ENCODE measurements around the gene FOSB. TPM values are rescaled to one million over a fixed set of nuclear protein-coding genes. Genes with fewer than 3 reads are reported as not detected.

FOSB gene
- total and polyA plus RNA-seq, 2 donors (not counting 3 experiments of a cell fraction or from before 2014, with no cell fraction given) = 2.0 to 10.7 TPM

DNA sequence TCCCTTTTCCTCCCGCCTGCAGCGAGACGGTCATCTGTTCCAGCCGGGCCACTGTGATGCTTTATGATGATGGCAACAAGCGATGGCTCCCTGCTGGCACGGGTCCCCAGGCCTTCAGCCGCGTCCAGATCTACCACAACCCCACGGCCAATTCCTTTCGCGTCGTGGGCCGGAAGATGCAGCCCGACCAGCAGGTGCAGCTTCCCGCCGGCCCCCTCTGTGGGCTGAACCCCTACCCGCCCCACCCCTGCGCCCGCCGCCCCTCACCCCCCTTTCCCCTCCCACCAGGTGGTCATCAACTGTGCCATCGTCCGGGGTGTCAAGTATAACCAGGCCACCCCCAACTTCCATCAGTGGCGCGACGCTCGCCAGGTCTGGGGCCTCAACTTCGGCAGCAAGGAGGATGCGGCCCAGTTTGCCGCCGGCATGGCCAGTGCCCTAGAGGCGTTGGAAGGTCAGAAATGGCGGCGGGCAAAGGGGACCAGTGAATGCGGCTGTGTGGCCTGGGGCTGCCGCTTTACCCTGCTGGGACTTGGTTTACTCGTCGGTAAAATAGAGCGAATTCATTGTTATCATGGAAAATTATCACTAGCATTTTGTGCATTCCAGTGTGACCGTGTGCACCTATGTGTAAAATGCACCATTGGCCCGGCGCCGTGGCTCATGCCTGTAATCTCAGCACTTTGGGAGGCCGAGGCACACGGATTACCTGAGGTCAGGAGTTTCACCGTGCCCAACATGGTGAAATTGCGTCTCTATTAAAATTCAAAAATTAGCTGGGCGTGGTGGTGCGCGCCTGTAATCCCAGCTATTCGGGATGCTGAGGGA, 50.1 kb downstream of the FOSB start:
- H2AFZ ChIP-seq (ENCODE audit: low read depth, low read length) = no peak overlapping the region
- H3K36me3 ChIP-seq (ENCODE audit: control insufficient read depth in 2 of 2, extremely low read depth in 1 of 2, insufficient read depth in 2 of 2, low read length in 2 of 2) = peaks cover 11 to 18% of the 10 kb centered on the region in 2 experiments
- no peak overlapping the region for H3K4me2 ChIP-seq (ENCODE audit: insufficient read depth, low read length)
- no peak overlapping the region for H3K4me3 ChIP-seq (replicated peaks in 1 of 3; ENCODE audit: insufficient read depth in 1 of 3, low read depth in 1 of 3, low read length in 3 of 3)
- dilution Hi-C loops (cut with MboI; ENCODE audit: extremely low pct_ligation_motif_present, low sequenced_read_pairs) (no loop called here), intact Hi-C loops (cut with micrococcal nuclease) (no loop called here)
- H3K27me3 ChIP-seq (ENCODE audit: control insufficient read depth in 2 of 2, insufficient read depth in 2 of 2, low read length in 2 of 2) = no peaks in the 10 kb centered on the region
- no peaks in the 10 kb centered on the region for H4K20me1 ChIP-seq (replicated peaks; ENCODE audit: control insufficient read depth, extremely low read depth, insufficient read depth, low read length)
- no peaks in the 10 kb centered on the region for H3K9me1 ChIP-seq (replicated peaks; ENCODE audit: control insufficient read depth, extremely low read depth, insufficient read depth, low read length)
- CTCF ChIA-PET = interaction anchor here (0.9 to 1.3 kb wide), 2 partner anchors 41 to 79 kb away, joined by 3 to 4 read pairs; no protein-coding TSS in a partner anchor
- H3K79me2 ChIP-seq (ENCODE audit: control insufficient read depth, insufficient read depth, low read length) = peaks cover 46% of the 10 kb centered on the region
- H3K27ac ChIP-seq (ENCODE audit: insufficient read depth, low read depth, low read length) = no peak overlapping the region
- TF ChIP-seq, protein P1, sequence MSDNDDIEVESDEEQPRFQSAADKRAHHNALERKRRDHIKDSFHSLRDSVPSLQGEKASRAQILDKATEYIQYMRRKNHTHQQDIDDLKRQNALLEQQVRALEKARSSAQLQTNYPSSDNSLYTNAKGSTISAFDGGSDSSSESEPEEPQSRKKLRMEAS (IDR thresholded peaks at IDR 0.05; ENCODE audit: insufficient read depth, insufficient read length) = no peak
- no peak for TF ChIP-seq JUN (IDR thresholded peaks at IDR 0.05; ENCODE audit: borderline replicate concordance, insufficient read depth, insufficient read length, low read depth)
- TF ChIP-seq, protein P2, sequence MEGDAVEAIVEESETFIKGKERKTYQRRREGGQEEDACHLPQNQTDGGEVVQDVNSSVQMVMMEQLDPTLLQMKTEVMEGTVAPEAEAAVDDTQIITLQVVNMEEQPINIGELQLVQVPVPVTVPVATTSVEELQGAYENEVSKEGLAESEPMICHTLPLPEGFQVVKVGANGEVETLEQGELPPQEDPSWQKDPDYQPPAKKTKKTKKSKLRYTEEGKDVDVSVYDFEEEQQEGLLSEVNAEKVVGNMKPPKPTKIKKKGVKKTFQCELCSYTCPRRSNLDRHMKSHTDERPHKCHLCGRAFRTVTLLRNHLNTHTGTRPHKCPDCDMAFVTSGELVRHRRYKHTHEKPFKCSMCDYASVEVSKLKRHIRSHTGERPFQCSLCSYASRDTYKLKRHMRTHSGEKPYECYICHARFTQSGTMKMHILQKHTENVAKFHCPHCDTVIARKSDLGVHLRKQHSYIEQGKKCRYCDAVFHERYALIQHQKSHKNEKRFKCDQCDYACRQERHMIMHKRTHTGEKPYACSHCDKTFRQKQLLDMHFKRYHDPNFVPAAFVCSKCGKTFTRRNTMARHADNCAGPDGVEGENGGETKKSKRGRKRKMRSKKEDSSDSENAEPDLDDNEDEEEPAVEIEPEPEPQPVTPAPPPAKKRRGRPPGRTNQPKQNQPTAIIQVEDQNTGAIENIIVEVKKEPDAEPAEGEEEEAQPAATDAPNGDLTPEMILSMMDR (IDR thresholded peaks at IDR 0.05; ENCODE audit: extremely low read depth in 1 of 2, insufficient read depth in 1 of 2, low read depth in 1 of 2, low read length in 2 of 2) = no peak
- TF ChIP-seq POLR2AphosphoS5 (IDR thresholded peaks at IDR 0.05; ENCODE audit: insufficient read depth, low read depth, low read length) = no peak
- no peak for TF ChIP-seq FOS (IDR thresholded peaks at IDR 0.05; ENCODE audit: borderline replicate concordance, insufficient read depth, low read length)
- TF ChIP-seq EZH2 (IDR thresholded peaks at IDR 0.05; ENCODE audit: borderline replicate concordance, low read depth, low read length, severe bottlenecking) = no peak
- no peak for TF ChIP-seq MYC (IDR thresholded peaks at IDR 0.05; ENCODE audit: low read depth, low read length)
- no peak for TF ChIP-seq POLR2A (IDR thresholded peaks at IDR 0.05; ENCODE audit: low read depth, low read length)
- TF ChIP-seq GATA2 (IDR thresholded peaks at IDR 0.05; ENCODE audit: insufficient read depth, insufficient read length, low read depth, low read length) = no peak
- POLR2A ChIA-PET = no interaction called here
- H3K9ac ChIP-seq (replicated peaks; ENCODE audit: extremely low read depth, insufficient read depth, low read length) = no peak overlapping the region
- peaks cover 20% of the 10 kb centered on the region for H3K4me1 ChIP-seq (ENCODE audit: control insufficient read depth, extremely low read depth, insufficient read depth, low read length)
- DNase-seq (ENCODE audit: low read depth, low spot score) (no peak), FAIRE-seq (no peak)
- BruUV-seq (replicated peaks) = no TSS peak
- no peaks in the 10 kb centered on the region for H3K9me3 ChIP-seq (replicated peaks; ENCODE audit: control insufficient read depth, insufficient read depth, low read length)

All from endothelial cell of umbilical vein (primary cell).